Stimulated activated naive CD8-positive, alpha-beta T cell treated with anti-CD3 and anti-CD28 coated beads, Interleukin-15, amount 100 ng/mL, for 72 hours (primary cell): ENCODE results near the gene CLMN.
A peak's percentile ranks its signal among the peaks of the same experiment; 100 is the strongest.

Experiments used
- ATAC-seq: fragments of 150-1000 bp; cut with Tn5 transposase; 2 replicates; pipeline ENCODE4 v1.10.0; 2021; ENCODE audit warnings: mild to moderate bottlenecking, moderate library complexity
- DNase-seq, 2 donors: peaks; one replicate each; pipeline ENCODE4 v3.0.0; 2021 to 2022
- H3K27ac Mint-ChIP-seq, 2 donors: one replicate each; pipeline ENCODE4 v1.8.0; 2022; ENCODE audit warnings: mild to moderate bottlenecking in 2 of 2, mixed read lengths in 2 of 2, moderate library complexity in 2 of 2
- H3K27me3 Mint-ChIP-seq: one replicate; pipeline ENCODE4 v1.8.0; 2022; ENCODE audit warnings: mixed read lengths
- H3K4me1 Mint-ChIP-seq: one replicate; pipeline ENCODE4 v1.8.0; 2022; ENCODE audit warnings: mild to moderate bottlenecking, mixed read lengths
- H3K4me3 Mint-ChIP-seq, 2 donors: one replicate each; pipeline ENCODE4 v1.8.0; 2022; ENCODE audit warnings: mild to moderate bottlenecking in 2 of 2, mixed read lengths in 2 of 2, moderate library complexity in 1 of 2
- H3K9me3 Mint-ChIP-seq, 2 donors: one replicate each; pipeline ENCODE4 v1.8.0; 2022; ENCODE audit warnings: mixed read lengths in 2 of 2

CLMN gene

DNA sequence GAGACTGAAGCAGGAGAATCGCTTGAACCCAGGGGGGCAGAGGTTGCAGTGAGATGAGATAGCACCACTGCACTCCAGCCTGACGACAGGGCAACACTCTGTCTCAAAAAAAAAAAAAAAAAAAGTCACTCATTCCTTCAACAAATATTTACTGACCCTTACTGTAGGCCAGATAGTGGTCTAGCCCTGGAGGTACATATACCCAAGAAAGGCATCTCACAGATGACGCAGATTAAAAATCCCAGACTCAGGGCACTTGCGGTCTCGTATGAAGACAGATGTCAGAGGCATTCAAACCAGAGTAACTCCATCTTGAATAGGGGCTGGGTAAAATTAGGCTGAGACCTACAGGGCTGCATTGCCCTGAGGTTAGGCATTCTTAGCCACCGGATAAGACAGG, 44.8 kb downstream of the CLMN start:
- no peaks in the 10 kb centered on the region for H3K4me1 Mint-ChIP-seq
- no peaks in the 10 kb centered on the region for H3K27me3 Mint-ChIP-seq
- ATAC-seq (no peak), DNase-seq (no peak)
- H3K27ac Mint-ChIP-seq = peak overlapping the region in 1 of 2 donors; percentile 23
- H3K4me3 Mint-ChIP-seq = no peak overlapping the region
- H3K9me3 Mint-ChIP-seq = no peaks in the 10 kb centered on the region

GRCh38 chr14:95274279-95274678, 45.4 kb downstream of the CLMN start:
- no peak for DNase-seq
- H3K27me3 Mint-ChIP-seq = no peaks in the 10 kb centered on the region
- no peak for ATAC-seq
- no peak overlapping the region for H3K4me3 Mint-ChIP-seq
- no peaks in the 10 kb centered on the region for H3K4me1 Mint-ChIP-seq
- H3K27ac Mint-ChIP-seq = peak overlapping the region in 1 of 2 donors; percentile 23
- no peaks in the 10 kb centered on the region for H3K9me3 Mint-ChIP-seq

DNA sequence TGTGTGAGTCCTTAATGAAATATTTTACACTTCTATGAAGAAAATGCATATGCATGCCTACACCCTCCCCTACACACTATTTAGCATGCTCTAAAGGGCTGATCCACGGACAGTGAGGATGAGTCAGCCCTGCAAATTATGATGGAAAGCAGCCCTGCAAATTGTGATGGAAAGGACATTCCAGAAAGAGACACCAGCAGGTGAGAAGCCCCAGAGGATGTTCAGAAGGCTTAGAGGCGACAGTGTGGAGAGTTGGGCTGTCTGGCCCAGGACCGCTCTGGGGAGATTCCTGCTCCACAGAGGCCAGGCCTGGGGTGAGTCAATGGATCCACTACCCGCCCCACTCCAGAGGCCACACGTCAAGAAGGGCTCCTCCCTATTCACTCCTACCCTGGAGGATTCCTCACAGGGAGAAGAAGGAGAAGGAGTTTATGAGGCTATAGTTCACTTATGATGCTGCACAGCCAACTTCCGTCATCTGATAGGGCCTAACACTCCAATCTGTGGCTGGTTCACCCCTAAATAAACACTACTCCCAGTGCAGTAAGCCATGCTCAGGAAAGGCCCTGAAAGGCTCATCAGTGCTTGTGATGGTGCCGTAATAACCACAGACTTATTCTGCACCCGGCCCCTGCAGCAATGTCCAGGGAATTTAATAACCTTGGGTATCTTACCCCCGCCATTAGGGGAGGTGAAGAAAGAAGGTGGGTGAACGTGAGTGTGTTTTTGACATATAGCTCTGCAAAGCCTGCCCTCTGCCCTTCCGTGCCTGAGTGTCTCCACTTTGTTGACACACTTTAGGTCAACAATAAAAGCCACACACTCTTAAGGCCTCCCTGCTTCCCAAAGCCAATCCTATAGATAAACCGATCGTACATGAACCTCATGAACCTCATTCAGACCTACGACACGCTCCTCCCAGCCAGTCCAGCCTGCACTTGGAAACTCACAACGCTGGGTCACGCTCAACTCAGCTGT, 46.4 kb downstream of the CLMN start:
- Mint-ChIP-seq H3K9me3 (no peaks in the 10 kb centered on the region), H3K4me3 (no peak overlapping the region), H3K4me1 (peaks cover under 1% of the 10 kb centered on the region), H3K27me3 (no peaks in the 10 kb centered on the region), H3K27ac (no peak overlapping the region)
- ATAC-seq = no peak
- DNase-seq = no peak

GRCh38 chr14:95272057-95272456, 47.7 kb downstream of the CLMN start:
- no peaks in the 10 kb centered on the region for H3K27me3 Mint-ChIP-seq
- DNase-seq = no peak
- H3K27ac Mint-ChIP-seq = peak overlapping the region in 1 of 2 donors; percentile 51
- ATAC-seq = no peak
- H3K4me1 Mint-ChIP-seq = peaks cover 12% of the 10 kb centered on the region
- no peak overlapping the region for H3K4me3 Mint-ChIP-seq
- peaks cover 0 to 6% of the 10 kb centered on the region in 2 donors for H3K9me3 Mint-ChIP-seq

GRCh38 chr14:95270203-95270602, 49.5 kb downstream of the CLMN start:
- DNase-seq (no peak), ATAC-seq (no peak)
- Mint-ChIP-seq H3K27ac (peak overlapping the region in 1 of 2 donors; percentile 59), H3K27me3 (no peaks in the 10 kb centered on the region), H3K9me3 (peaks cover 0 to 6% of the 10 kb centered on the region in 2 donors), H3K4me3 (no peak overlapping the region), H3K4me1 (peaks cover 31% of the 10 kb centered on the region)

- no peak overlapping the region for H3K27ac Mint-ChIP-seq
- H3K27me3 Mint-ChIP-seq = no peaks in the 10 kb centered on the region
- peaks cover 38% of the 10 kb centered on the region for H3K4me1 Mint-ChIP-seq
- no peak for ATAC-seq
- no peak for DNase-seq
- peaks cover 0 to 6% of the 10 kb centered on the region in 2 donors for H3K9me3 Mint-ChIP-seq
- H3K4me3 Mint-ChIP-seq = no peak overlapping the region
Observed at GRCh38 chr14:95269493-95269892, 50.2 kb downstream of the CLMN start.

DNA sequence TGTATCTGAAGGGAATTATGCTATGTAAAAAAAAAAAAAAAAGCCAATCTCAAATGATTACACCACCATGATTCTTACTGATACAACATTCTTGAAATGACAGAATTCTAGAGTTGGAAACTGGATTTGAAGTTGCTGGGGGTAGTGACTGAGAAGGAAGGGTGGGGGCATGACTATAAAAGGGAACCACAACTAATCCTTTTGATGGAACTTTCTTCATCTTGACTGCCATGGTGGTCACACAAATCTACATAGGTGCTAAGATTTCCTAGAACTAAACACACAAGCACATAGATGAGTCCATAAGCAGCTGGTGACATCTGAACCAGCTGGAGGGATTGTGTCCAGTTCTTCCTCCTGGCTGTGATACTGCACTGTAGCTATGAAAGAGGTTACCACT, 51.4 kb downstream of the CLMN start:
- peak in 1 of 2 donors; percentile 56 for DNase-seq

GRCh38 chr14:95267306-95267705, 52.4 kb downstream of the CLMN start:
- peak in 1 of 2 donors; percentile 55 for DNase-seq
- Mint-ChIP-seq H3K9me3 (peaks cover 0 to 6% of the 10 kb centered on the region in 2 donors), H3K27ac (peak overlapping the region in 1 of 2 donors; percentile 91), H3K27me3 (no peaks in the 10 kb centered on the region), H3K4me1 (peaks cover 42% of the 10 kb centered on the region), H3K4me3 (peak overlapping the region; percentile 24 to 46)
- peak; percentile 52 for ATAC-seq

More for the DNA sequence above, 51.4 kb downstream of the CLMN start:
- no peaks in the 10 kb centered on the region for H3K27me3 Mint-ChIP-seq
- peak overlapping the region in 1 of 2 donors; percentile 83 for H3K27ac Mint-ChIP-seq
- peak; percentile 70 for ATAC-seq
- peaks cover 0 to 6% of the 10 kb centered on the region in 2 donors for H3K9me3 Mint-ChIP-seq
- peaks cover 42% of the 10 kb centered on the region for H3K4me1 Mint-ChIP-seq
- peak overlapping the region in 1 of 2 donors; percentile 24 for H3K4me3 Mint-ChIP-seq

- Mint-ChIP-seq H3K4me1 (peaks cover 47% of the 10 kb centered on the region), H3K9me3 (peaks cover 0 to 6% of the 10 kb centered on the region in 2 donors), H3K27ac (peak overlapping the region; percentile 90 to 91), H3K4me3 (peak overlapping the region; percentile 48 to 72), H3K27me3 (no peaks in the 10 kb centered on the region)
- peak; percentile 85 for ATAC-seq
- peak; percentile 58 to 78 for DNase-seq
Observed at GRCh38 chr14:95265106-95266094, 54.3 kb downstream of the CLMN start.

DNA sequence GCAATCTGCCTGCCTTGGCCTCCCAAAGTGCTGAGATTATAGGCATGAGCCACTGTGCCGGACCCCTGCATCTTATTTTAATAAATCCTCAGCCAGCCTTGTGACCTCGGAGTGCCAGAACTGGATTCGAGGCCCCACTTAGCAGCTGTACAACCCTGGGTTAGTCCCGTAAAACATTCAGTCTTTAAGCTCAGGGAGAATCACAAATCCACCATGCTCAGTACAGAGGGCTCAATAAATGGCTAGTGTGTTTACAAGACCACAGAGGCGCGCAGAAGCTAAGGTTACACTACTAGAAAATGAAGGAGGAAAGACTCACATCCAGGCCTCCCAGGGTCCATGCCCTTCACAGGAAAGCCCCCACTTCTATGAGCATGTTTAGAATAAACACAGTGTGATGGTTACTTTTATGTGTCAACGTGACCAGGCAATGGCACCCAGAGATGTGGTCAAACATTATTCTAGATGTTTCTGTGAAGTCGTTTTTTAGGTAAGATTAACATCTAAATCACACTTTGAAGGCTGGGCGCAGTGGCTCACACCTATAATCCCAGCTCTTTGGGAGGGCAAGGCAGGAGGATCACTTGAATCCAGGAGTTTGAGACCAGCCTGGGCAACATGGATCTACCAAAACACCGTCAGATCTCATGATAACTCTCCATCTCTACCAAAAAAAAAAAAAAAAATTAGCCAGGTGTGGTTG, 55.3 kb downstream of the CLMN start:
- DNase-seq (no peak), ATAC-seq (no peak)
- Mint-ChIP-seq H3K27ac (peak overlapping the region in 1 of 2 donors; percentile 52), H3K4me3 (no peak overlapping the region), H3K4me1 (peaks cover 47% of the 10 kb centered on the region), H3K9me3 (peaks cover 0 to 6% of the 10 kb centered on the region in 2 donors), H3K27me3 (no peaks in the 10 kb centered on the region)

DNA sequence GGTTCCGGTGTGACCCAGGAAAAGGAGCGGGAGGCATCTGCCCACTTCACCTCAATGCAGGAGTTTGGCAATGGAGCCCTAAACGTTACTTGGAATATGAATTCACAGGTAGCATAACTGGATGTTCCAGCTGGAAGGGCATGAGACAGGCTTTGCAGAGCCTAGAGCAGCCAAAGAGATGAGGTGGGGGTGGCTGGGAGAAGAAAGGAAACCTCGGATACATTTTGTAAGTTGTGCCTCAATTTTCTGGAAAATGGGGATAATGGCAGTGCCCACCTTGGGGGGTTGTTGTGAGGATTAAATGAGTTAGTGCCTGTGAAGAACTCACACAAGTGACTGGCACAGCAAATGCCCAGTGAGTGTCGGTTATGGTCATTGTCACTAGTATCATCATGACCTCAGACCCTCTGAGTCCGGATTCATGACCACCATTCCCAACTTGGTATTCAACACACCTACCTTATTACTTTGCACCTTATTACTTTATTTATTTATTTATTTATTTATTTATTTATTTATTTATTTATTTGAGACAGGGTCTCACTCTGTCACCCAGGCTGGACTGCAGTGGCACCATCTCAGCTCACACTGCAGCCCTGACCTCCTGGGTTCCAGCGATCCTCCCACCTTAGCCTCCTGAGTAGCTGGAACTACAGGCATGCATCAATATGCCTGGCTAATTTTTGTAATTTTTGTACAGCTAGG, 56.0 kb downstream of the CLMN start:
- Mint-ChIP-seq H3K4me1 (peaks cover 47% of the 10 kb centered on the region), H3K27ac (peak overlapping the region in 1 of 2 donors; percentile 7), H3K27me3 (no peaks in the 10 kb centered on the region), H3K9me3 (peaks cover 0 to 6% of the 10 kb centered on the region in 2 donors), H3K4me3 (no peak overlapping the region)
- no peak for DNase-seq
- no peak for ATAC-seq

DNA sequence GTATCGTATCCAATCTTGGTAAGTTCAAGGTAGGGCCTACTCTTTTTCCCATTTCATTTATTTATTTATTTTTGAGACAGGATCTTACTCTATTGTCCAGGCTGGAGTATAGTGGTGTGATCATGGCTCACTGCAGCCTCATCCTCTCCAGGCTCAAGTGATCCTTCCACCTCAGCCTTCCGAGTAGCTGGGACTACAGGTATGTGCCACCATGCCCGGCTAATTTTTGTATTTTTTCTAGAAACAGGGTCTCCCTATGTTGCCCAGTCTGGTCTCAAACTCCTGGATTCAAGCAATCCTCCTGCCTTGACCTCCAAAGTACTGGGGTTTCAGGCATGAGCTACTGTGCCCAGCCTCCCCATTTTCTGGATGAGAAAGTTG, 57.2 kb downstream of the CLMN start:
- ATAC-seq = no peak
- H3K4me1 Mint-ChIP-seq = peaks cover 39% of the 10 kb centered on the region
- H3K9me3 Mint-ChIP-seq = peaks cover 0 to 2% of the 10 kb centered on the region in 2 donors
- H3K27me3 Mint-ChIP-seq = no peaks in the 10 kb centered on the region
- no peak for DNase-seq
- no peak overlapping the region for H3K4me3 Mint-ChIP-seq
- no peak overlapping the region for H3K27ac Mint-ChIP-seq

GRCh38 chr14:95261616-95262510, 57.8 kb downstream of the CLMN start:
- no peaks in the 10 kb centered on the region for H3K27me3 Mint-ChIP-seq
- H3K27ac Mint-ChIP-seq = peak overlapping the region in 1 of 2 donors; percentile 53
- no peak for ATAC-seq

More at GRCh38 chr14:95261616-95262510, 57.8 kb downstream of the CLMN start:
- peaks cover 33% of the 10 kb centered on the region for H3K4me1 Mint-ChIP-seq
- no peak overlapping the region for H3K4me3 Mint-ChIP-seq
- no peak for DNase-seq
- H3K9me3 Mint-ChIP-seq = no peaks in the 10 kb centered on the region
